ENCODE data around the gene TAX1BP1.

TAX1BP1 gene

GRCh38 chr7:27782849-27783248 is 42.9 kb downstream of the TAX1BP1 start:
- DNase-seq: no peak

GRCh38 chr7:27784399-27785053 is 44.6 kb downstream of the TAX1BP1 start:
- no peak for DNase-seq

DNA sequence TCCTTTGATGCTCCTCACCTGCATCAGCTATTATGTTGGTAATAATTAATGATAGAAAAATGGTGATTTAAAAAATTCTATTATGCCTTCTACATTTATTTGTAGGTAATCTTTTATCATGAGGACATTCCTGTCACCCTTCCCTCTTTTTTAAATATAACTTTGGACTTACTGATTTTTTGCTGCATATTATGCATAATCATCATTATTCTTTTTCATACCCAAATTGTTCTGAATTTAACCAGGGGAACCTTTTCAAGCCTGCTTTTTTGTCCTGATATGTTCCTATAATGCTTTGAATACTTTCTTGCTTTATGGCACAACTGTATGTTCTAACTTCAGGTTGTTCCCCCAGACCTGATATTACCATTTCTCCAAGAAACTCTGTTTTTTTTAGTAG is 48.5 kb downstream of the TAX1BP1 start:
- no peak for DNase-seq

DNA sequence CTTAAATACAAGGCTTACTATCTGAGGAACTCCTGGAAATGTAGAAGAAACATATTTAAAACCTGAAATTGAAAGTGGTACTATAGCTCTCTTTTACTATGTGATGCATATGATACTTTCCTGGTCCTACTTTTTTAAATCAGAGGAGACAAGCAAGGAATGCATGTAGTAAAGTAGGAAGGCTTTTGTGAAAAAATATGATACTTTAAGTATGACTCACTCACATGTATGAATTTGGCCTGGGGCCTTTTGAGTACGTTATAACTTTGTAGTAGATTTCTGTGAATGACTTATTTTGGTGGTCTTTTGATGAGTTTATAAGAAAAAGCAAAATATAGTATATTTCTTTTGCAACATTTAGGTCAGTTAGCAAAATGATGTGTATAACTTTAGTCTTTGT is 53.8 kb downstream of the TAX1BP1 start:
- DNase-seq: no peak

DNA sequence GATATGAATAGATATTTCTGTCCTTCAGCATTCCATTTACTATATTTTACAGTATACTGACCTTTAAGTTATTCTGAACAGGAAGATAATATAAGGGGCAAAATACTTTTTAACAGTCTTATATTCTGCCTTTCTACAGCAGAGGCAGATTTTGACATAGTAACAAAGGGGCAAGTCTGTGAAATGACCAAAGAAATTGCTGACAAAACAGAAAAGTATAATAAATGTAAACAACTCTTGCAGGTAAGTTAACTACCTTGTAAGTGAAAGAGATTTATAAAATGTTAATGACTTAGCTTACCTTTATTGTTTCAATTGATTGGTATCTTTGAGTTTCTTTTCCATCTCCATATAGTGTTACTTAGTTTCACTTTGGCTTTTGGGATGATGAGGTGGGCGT is 56.0 kb downstream of the TAX1BP1 start:
- DNase-seq: no peak

DNA sequence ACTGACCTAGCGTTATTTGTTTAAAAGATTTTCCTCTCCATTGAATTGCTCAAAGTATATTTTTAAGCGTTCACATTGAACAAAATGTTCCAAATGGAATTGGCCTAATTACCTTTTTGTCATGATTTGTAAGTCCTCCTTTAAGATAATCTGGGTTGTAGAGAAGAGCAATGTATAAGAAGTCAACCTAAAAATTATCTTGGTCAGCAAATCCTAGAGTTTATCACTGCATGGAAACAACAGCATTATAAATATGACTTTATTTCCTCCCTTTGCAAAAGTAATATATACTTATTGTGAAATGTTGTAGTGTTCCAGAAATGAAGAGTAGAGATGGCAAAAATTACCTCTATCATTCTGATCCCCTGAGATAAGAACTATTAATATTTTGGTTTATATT is 59.2 kb downstream of the TAX1BP1 start:
- DNase-seq: no peak

DNA sequence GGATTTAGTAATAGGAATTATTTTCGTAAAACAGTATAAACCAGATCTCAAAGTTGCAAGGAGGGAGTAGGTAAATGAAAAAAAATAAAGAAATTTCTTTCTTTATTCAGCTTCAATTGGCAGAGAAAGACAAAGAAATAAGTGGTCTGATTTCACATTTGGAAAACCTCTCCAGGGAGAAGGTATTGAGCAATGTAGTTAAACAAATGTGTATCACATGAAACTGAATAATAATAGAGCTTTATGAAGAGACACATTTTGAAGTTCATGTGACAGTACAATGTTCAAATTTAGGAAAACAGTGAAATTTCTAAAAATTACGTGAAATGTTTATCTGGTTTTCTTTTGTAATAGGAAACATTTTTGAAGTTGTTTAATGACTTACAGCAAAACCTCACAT is 63.0 kb downstream of the TAX1BP1 start:
- no peak for DNase-seq

DNA sequence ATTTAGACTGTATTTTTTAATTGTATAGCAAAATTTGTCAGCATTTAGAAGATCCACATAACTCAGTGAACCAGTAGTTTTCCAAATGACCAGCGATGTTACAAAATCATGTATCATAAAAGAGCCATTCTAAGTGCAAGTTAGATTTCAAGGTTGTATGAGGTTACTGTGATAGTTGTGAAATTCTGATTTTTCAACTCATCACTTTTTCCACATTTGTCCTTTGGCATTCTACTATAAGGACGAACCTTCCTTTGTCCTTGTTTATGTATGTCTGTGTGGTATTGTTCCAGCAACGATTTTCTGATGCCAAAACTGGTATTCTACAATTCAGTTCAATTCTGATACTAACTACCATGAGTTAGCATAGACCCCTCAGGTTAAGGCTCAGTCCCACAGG is 64.2 kb downstream of the TAX1BP1 start:
- no peak for DNase-seq

GRCh38 chr7:27808626-27809025 is 68.7 kb downstream of the TAX1BP1 start:
- no peak for DNase-seq

- DNase-seq: no peak
These were observed 70.2 kb downstream of the TAX1BP1 start for GRCh38 chr7:27810186-27810585.

DNA sequence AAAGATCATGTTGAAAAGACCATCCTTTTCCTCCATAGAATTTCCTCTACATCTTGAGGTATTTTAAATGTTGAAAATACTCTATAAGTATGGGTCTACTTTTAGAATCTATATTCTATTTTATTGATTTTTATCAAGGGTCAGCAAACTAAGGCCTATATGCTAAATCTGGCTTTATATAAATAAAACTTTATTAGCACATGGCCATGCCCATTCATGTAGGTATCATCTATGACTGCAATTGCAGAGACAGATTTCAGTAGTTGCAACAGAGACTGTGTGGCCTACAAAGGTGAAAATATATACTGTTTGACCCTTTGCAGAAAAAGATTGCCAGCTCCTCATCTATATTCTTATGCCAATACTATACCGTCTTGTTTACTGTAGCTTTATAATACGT is 72.7 kb downstream of the TAX1BP1 start:
- no peak for DNase-seq

DNA sequence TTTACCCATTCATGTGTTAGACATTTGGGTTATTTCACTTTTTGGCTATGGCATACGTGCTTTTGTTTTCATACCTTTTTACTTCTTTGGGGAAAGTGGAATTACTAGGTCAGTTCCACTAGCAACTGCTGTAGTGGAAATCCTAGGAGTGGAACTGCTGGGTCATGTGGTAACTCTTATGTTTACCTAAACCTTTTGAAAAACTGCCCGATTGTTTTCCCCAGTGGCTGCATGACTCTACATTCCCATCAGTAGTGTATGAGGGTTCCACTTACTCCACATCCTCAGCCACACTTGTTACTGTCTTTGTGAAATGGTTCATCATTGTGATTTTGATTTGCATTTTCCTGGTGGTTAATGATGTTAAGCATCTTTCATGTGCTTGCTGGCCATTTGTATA is 82.3 kb downstream of the TAX1BP1 start:
- no peak for DNase-seq

- no peak for DNase-seq
These were observed 85.9 kb downstream of the TAX1BP1 start for GRCh38 chr7:27825891-27826290.

GRCh38 chr7:27826357-27826756 is 86.4 kb downstream of the TAX1BP1 start:
- DNase-seq: no peak

GRCh38 chr7:27834179-27834921 is 94.4 kb downstream of the TAX1BP1 start:
- DNase-seq: no peak

GRCh38 chr7:27835376-27835775 is 95.4 kb downstream of the TAX1BP1 start:
- no peak for DNase-seq

- DNase-seq: no peak
These were observed 96.6 kb downstream of the TAX1BP1 start for GRCh38 chr7:27836536-27836935.

GRCh38 chr7:27839099-27839498 is 99.1 kb downstream of the TAX1BP1 start:
- no peak for DNase-seq

DNA sequence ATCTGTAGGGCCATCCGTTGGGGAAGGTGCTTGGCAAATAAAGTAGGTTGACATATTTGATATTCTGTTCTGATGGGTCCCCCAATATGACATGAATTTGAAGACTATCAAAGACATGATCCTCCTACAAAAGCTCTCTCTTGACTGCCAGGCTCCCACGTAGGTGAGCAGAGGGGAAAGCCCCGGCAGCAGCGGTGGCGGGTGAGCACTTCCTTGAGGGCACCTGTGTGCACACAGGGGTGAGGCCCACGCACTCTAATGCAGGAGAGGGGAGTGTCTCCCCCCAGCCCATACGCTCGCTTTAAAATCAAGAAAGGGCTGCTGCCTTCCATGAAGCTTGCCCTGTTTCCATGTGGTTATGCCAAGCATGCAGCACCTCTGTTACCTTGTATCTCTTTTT is 100.4 kb downstream of the TAX1BP1 start:
- DNase-seq: no peak

GRCh38 chr7:27840760-27841364 is 100.9 kb downstream of the TAX1BP1 start:
- DNase-seq: no peak

- DNase-seq: no peak
These were observed 102.2 kb downstream of the TAX1BP1 start for GRCh38 chr7:27842094-27842692.

DNA sequence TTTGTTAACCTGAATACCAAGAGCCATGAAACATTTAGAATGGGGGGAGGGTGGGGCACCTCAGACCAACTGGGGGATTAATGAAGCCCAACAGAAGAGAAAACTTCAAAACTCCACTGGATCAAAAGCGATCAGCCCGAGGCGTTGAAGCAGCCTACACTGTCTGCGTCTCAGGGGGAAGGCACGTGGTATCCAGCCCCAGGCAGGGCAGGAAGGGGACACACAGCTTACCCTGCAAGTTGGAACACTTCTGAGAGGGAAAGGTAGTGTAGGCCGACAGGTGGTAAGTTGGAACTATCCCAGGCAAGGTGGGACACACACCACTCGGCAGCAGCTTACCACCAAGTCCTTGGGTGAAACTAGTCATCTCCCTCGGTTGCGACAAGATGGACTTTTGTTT is 102.9 kb downstream of the TAX1BP1 start:
- no peak for DNase-seq

GRCh38 chr7:27843584-27844305 is 103.8 kb downstream of the TAX1BP1 start:
- no peak for DNase-seq

Data from effector CD8-positive, alpha-beta T cell (primary cell).